ENCODE results near the gene CDH23. TPM values are rescaled to one million over a fixed set of nuclear protein-coding genes. Genes with fewer than 3 reads are reported as not detected.

Gene CDH23
- polyA plus RNA-seq, 3 donors = 2.0 to 21.1 (median 15.5) TPM

- no peak overlapping the region for H3K27ac ChIP-seq (ENCODE audit: low read depth, low read length)
Observed at GRCh38 chr10:71623098-71623985, 226.6 kb downstream of the CDH23 start.

DNA sequence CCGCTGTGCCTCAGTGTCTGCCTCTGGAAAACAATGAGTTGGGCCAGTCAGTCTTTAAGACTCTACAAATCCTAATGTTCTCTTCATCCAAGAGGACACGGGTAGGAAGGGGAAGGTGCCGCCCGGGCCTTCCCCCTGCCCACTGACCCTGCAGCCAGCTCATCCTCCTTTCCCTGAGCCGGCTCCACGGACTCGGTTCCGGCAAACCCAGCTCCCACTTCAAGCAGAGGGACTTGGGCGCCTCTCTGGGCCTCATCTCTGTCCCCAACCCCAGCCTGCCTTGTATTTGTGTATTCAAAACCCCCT is 227.2 kb downstream of the CDH23 start:
- H3K27ac ChIP-seq (ENCODE audit: low read depth, low read length) = no peak overlapping the region
- 94 to 97% (median 94%) methylated on average over 9 of the region's 9 CpGs for WGBS, 3 donors

More at GRCh38 chr10:71623098-71623985, 226.6 kb downstream of the CDH23 start:
- WGBS, 3 donors = 56 to 70% (median 56%) methylated on average over 11 of the region's 11 CpGs

GRCh38 chr10:71625445-71626175 is 228.9 kb downstream of the CDH23 start:
- 82 to 89% (median 87%) methylated on average over 11 of the region's 11 CpGs for WGBS, 3 donors
- no peak overlapping the region for H3K27ac ChIP-seq (ENCODE audit: low read depth, low read length)

- WGBS, 3 donors = 72 to 83% (median 83%) methylated on average over 14 of the region's 14 CpGs
- no peak overlapping the region for H3K27ac ChIP-seq (ENCODE audit: low read depth, low read length)
Observed at GRCh38 chr10:71627230-71627939, 230.7 kb downstream of the CDH23 start.

GRCh38 chr10:71627956-71628355 is 231.2 kb downstream of the CDH23 start:
- H3K27ac ChIP-seq (ENCODE audit: low read depth, low read length) = no peak overlapping the region
- WGBS, 3 donors = 72 to 87% (median 79%) methylated on average over 7 of the region's 7 CpGs

- 74 to 83% (median 76%) methylated on average over 4 of the region's 4 CpGs for WGBS, 3 donors
- H3K27ac ChIP-seq (ENCODE audit: low read depth, low read length) = no peak overlapping the region
Observed at GRCh38 chr10:71629131-71629530, 232.4 kb downstream of the CDH23 start.

- 97 to 99% (median 99%) methylated on average over 5 of the region's 5 CpGs for WGBS, 3 donors
- no peak overlapping the region for H3K27ac ChIP-seq (ENCODE audit: low read depth, low read length)
Observed at GRCh38 chr10:71630168-71630567, 233.4 kb downstream of the CDH23 start.

DNA sequence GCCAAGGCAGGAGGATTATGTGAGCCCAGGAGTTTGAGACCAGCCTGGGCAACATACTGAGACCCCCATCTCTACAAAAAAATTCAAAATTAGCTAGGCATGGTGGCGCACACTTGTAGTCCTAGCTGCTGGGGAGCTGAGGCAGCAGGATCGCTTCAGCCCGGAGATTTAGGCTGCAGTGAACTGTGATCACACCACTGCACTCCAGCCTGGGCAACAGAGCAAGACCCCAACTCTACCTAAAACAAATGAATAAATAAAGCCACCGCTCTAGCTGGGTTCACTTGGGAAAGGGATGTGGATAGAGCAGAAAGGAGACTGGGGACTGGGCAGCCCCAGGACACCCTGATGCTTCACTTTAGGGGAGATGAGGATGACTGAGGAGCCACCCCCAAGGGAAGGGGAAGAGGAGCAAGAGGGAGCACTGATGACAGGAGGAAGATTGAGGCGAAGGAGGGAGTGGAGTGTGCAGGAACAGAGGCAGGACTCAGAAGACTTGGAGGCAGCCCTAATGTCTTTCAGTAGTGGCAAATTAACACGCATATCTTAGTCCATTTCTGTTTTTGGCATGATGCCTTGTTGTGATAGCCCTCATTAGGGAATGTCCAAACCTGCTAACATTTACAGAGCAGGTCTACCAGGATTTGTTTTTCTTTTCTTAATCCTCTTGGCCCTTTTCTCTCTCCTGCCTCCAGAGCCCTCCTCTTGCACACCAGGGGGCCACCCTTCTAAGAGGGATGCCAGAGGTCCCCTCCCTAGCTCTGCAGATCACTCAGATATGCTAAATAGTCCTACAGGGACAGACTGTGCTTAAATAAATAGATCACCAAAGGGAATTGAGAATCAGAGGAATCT is 234.5 kb downstream of the CDH23 start:
- 87 to 93% (median 87%) methylated on average over 6 of the region's 6 CpGs for WGBS, 3 donors
- no peak overlapping the region for H3K27ac ChIP-seq (ENCODE audit: low read depth, low read length)

DNA sequence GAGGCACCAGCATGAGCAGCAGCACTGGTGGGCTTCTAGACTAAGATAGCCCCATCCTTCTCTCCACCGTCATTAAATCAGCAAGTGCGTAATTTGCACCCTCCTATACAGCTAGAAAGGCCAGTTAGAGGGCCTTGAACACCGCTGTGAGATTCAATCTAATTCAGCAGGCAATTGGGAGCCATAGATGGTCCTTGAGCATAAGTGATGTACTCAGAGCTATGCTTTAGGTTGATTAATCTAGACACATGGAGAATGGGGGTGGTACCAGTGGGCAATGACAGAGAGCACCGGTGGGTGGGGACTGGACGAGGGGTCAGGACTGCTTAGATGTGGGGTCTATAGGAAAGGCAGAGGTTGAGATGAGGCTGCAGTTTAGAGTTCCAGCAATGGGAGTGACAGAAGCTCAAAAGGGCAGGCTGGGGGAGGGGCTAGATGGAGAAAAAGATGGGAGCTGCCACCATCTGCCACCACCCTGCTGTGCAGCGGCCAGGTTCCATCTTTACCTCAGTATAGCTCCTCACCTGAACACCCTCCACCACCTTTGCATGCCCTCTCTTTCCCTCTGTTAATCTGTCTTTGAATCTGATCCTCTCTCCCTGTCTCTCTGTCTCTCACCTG is 235.6 kb downstream of the CDH23 start:
- 83 to 96% (median 95%) methylated on average over 6 of the region's 6 CpGs for WGBS, 3 donors
- H3K27ac ChIP-seq (ENCODE audit: low read depth, low read length) = no peak overlapping the region

DNA sequence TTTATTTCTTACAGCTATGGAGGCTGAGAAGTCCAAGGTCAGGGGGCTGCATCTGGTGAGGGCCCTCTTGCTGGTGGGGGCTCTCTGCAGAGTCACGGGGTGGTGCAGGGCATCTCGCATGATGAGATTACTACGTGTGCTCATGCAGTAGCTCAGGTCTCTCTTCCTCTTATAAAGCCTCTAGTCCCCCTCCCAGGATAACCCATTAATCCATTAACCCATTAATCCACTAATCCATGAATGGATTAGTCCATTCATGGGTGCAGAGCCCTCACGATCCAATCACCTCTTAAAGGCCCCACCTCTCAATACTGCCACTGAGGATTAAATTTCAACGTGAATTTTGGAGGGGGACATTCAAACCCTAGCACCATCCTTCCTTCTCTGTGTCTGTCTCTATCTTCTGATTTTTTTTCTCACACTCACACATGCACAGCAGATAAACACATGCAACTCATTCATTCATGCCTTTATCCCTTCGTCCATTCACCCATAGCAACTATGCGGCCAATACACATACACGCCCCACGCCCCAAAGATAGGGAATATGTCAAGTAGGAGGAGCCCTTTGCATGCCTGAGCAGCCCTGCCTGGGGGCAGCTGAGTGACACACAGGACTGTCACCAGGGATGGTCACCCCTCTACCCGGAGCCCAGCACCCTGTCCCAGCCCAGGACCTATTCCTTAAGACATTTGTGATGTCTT is 236.3 kb downstream of the CDH23 start:
- no peak overlapping the region for H3K27ac ChIP-seq (ENCODE audit: low read depth, low read length)
- WGBS, 3 donors = 89 to 93% (median 90%) methylated on average over 10 of the region's 10 CpGs

- WGBS, 3 donors = 93 to 100% (median 100%) methylated on average over 4 of the region's 4 CpGs
- H3K27ac ChIP-seq (ENCODE audit: low read depth, low read length) = no peak overlapping the region
Observed at GRCh38 chr10:71633920-71634319, 237.2 kb downstream of the CDH23 start.

DNA sequence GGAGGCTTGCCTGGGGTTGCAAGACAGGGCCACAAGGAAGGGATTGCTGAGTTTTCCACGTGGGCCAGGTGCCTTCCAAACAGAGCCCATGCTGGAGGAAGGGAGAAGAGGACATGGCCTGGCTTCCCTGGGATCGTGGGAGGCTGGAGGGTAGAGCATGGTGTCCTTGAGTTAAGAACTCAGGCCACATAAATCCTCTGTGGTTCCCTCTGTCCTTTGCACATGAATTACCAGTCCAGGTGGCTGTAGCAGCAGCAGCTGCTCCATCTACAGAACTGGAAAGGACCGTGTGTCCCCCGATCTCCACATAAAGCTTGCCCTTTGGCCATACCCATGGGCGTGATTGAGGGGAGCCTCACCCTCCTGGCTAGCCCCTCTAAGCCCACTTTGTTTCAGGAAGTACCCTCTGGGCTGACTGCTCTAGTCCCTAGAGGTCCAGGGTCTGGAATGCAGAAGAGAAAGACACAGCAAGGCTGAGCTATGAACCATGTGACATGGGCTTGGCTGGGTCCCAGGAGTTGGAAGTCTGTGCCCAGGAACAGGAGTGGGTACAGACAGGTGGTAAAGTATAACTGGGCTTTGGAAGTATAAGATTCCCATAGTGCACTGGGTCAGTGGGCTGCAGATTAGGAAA is 237.9 kb downstream of the CDH23 start:
- WGBS, 3 donors = 49 to 83% (median 70%) methylated on average over 5 of the region's 5 CpGs
- H3K27ac ChIP-seq (ENCODE audit: low read depth, low read length) = no peak overlapping the region

- H3K27ac ChIP-seq (ENCODE audit: low read depth, low read length) = no peak overlapping the region
- WGBS, 3 donors = 32 to 79% (median 75%) methylated on average over 13 of the region's 13 CpGs
Observed at GRCh38 chr10:71635251-71635866, 238.6 kb downstream of the CDH23 start.

DNA sequence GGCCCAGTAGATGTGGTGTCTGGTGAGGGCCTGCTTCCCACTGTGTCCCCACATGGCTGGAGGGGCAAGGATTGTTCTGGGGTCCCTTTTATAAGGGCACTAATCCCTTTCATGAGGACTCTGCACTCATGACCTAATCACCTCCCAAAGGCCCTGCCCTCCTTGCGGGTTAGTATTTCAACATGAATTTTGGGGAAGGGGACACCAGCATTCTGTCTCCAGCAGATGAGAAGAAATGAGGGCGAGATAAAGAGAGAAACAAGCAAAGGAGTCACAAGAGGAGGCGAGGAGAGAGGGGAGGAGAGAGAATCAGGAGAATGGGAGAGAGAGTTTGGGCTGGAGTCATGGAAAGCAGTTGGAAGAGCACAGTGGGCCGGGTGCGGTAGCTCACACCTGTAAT is 239.1 kb downstream of the CDH23 start:
- H3K27ac ChIP-seq (ENCODE audit: low read depth, low read length) = no peak overlapping the region
- 80 to 97% (median 94%) methylated on average over 5 of the region's 5 CpGs for WGBS, 3 donors

GRCh38 chr10:71636588-71636987 is 239.9 kb downstream of the CDH23 start:
- H3K27ac ChIP-seq (ENCODE audit: low read depth, low read length) = no peak overlapping the region
- 90 to 95% (median 95%) methylated on average over 5 of the region's 5 CpGs for WGBS, 3 donors

GRCh38 chr10:71637305-71637704 is 240.6 kb downstream of the CDH23 start:
- WGBS, 3 donors = 89 to 94% (median 92%) methylated on average over 2 of the region's 2 CpGs
- peak overlapping the region; percentile 18 for H3K27ac ChIP-seq (ENCODE audit: low read depth, low read length)
